Measurements from ENCODE around the gene ERCC6.

ERCC6 gene

DNA sequence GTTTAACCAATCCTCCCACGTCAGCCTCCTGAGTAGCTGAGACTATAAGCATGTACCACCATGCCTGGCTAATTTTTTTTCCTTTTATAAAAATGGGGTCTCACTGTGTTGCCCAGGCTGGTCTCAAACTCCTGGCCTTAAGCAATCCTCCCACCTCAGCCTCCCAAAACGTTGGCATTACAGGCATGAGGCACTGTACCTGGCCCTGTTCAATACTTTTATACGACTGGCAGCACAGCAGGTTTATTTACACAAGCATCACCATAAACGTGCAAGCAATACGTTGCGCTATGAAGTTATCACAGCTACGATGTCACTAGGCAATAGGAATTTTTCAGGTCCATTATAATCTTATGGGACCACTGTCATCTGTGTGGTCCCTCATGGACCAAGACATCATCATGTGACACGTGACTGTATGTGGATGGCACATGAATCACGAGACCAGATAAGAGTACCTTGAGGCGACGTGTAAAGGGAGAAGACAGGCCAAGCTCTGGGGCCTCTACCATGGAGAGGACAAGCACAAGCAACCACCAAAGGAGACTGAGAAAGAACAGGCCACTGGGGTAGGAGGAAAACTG, 36.7 kb upstream of the ERCC6 start:
- TF ChIP-seq, protein P1, sequence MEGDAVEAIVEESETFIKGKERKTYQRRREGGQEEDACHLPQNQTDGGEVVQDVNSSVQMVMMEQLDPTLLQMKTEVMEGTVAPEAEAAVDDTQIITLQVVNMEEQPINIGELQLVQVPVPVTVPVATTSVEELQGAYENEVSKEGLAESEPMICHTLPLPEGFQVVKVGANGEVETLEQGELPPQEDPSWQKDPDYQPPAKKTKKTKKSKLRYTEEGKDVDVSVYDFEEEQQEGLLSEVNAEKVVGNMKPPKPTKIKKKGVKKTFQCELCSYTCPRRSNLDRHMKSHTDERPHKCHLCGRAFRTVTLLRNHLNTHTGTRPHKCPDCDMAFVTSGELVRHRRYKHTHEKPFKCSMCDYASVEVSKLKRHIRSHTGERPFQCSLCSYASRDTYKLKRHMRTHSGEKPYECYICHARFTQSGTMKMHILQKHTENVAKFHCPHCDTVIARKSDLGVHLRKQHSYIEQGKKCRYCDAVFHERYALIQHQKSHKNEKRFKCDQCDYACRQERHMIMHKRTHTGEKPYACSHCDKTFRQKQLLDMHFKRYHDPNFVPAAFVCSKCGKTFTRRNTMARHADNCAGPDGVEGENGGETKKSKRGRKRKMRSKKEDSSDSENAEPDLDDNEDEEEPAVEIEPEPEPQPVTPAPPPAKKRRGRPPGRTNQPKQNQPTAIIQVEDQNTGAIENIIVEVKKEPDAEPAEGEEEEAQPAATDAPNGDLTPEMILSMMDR (IDR thresholded peaks at IDR 0.05; ENCODE audit: low read depth, low read length, poor library complexity, severe bottlenecking) = no peak
- TF ChIP-seq EZH2phosphoT487 (IDR thresholded peaks at IDR 0.05; ENCODE audit: borderline replicate concordance, low read length) = no peak
- no peak overlapping the region for H3K27ac ChIP-seq (ENCODE audit: low read depth, low read length)
- no peaks in the 10 kb centered on the region for H3K9me2 ChIP-seq (replicated peaks; ENCODE audit: control insufficient read depth, low read length)
- no peaks in the 10 kb centered on the region for H3K4me1 ChIP-seq (ENCODE audit: control insufficient read depth, low read length)
- no peaks in the 10 kb centered on the region for H3F3A ChIP-seq (ENCODE audit: control insufficient read depth, insufficient read depth)
- H3K4me3 ChIP-seq (ENCODE audit: low read length) = no peak overlapping the region
- H3K4me2 ChIP-seq (ENCODE audit: low read length) = no peak overlapping the region
- H4K20me1 ChIP-seq (ENCODE audit: control insufficient read depth, insufficient read depth, low read depth, low read length) = no peaks in the 10 kb centered on the region
- no peaks in the 10 kb centered on the region for H3K79me2 ChIP-seq (ENCODE audit: control insufficient read depth, low read length)
- no peaks in the 10 kb centered on the region for H3K9me3 ChIP-seq (ENCODE audit: control insufficient read depth, insufficient read depth, low read length)
- H3K27me3 ChIP-seq (ENCODE audit: control insufficient read depth, low read length) = no peaks in the 10 kb centered on the region; the same call in 1 of the 2 replicates
- H3K36me3 ChIP-seq (ENCODE audit: control insufficient read depth, low read length) = no peaks in the 10 kb centered on the region

- Histone ChIP-seq H3K27me3 (ENCODE audit: control insufficient read depth, low read length) (peaks cover 2% of the 10 kb centered on the region; the same call in 1 of the 2 replicates), H3K4me1 (ENCODE audit: control insufficient read depth, low read length) (no peaks in the 10 kb centered on the region), H3K79me2 (ENCODE audit: control insufficient read depth, low read length) (no peaks in the 10 kb centered on the region), H3K9me2 (replicated peaks; ENCODE audit: control insufficient read depth, low read length) (no peaks in the 10 kb centered on the region), H3K27ac (ENCODE audit: low read depth, low read length) (no peak overlapping the region), H4K20me1 (ENCODE audit: control insufficient read depth, insufficient read depth, low read depth, low read length) (no peaks in the 10 kb centered on the region), H3K36me3 (ENCODE audit: control insufficient read depth, low read length) (no peaks in the 10 kb centered on the region), H3K4me2 (ENCODE audit: low read length) (no peak overlapping the region), H3K9me3 (ENCODE audit: control insufficient read depth, insufficient read depth, low read length) (0 out of 2 replicates have a peak, but pooled peaks cover 5% of the 10 kb centered on the region), H3K4me3 (ENCODE audit: low read length) (no peak overlapping the region), H3F3A (ENCODE audit: control insufficient read depth, insufficient read depth) (no peaks in the 10 kb centered on the region)
- TF ChIP-seq, protein P1 (IDR thresholded peaks at IDR 0.05; ENCODE audit: low read depth, low read length, poor library complexity, severe bottlenecking) = no peak
- TF ChIP-seq EZH2phosphoT487 (IDR thresholded peaks at IDR 0.05; ENCODE audit: borderline replicate concordance, low read length) = no peak
Observed at GRCh38 chr10:49572594-49573114, 33.7 kb upstream of the ERCC6 start.

DNA sequence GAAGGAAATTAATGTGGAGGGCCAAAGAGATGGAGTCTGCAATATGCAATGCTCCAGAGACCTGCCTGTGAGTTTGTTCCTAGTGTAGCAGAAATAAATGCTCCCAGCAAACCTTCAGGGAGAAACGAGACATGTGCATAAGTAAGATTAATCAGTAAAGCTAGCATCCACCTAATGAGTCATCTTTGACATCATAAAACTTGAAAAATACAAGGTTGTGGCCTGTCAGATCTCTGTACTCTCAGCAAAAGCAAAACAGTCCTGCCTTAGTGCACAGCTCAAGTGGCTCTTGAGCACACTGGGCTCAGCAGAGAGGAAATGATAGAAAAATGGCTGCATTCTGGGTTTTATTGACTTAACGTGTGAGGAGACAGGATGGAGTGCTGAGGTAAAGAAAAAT, 32.5 kb upstream of the ERCC6 start:
- H3K4me2 ChIP-seq (ENCODE audit: low read length) = no peak overlapping the region
- no peaks in the 10 kb centered on the region for H3K36me3 ChIP-seq (ENCODE audit: control insufficient read depth, low read length)
- H3K79me2 ChIP-seq (ENCODE audit: control insufficient read depth, low read length) = no peaks in the 10 kb centered on the region
- H3F3A ChIP-seq (ENCODE audit: control insufficient read depth, insufficient read depth) = no peaks in the 10 kb centered on the region
- H3K9me2 ChIP-seq (replicated peaks; ENCODE audit: control insufficient read depth, low read length) = no peaks in the 10 kb centered on the region
- H3K4me3 ChIP-seq (ENCODE audit: low read length) = no peak overlapping the region
- no peaks in the 10 kb centered on the region for H3K4me1 ChIP-seq (ENCODE audit: control insufficient read depth, low read length)
- H4K20me1 ChIP-seq (ENCODE audit: control insufficient read depth, insufficient read depth, low read depth, low read length) = no peaks in the 10 kb centered on the region
- TF ChIP-seq, protein P1 (IDR thresholded peaks at IDR 0.05; ENCODE audit: low read depth, low read length, poor library complexity, severe bottlenecking) = no peak
- no peak for TF ChIP-seq EZH2phosphoT487 (IDR thresholded peaks at IDR 0.05; ENCODE audit: borderline replicate concordance, low read length)
- no peak overlapping the region for H3K27ac ChIP-seq (ENCODE audit: low read depth, low read length)
- H3K27me3 ChIP-seq (ENCODE audit: control insufficient read depth, low read length) = peaks cover 2% of the 10 kb centered on the region; the same call in 1 of the 2 replicates
- H3K9me3 ChIP-seq (ENCODE audit: control insufficient read depth, insufficient read depth, low read length) = peaks cover 8% of the 10 kb centered on the region; the same call in 1 of the 2 replicates
